GM06990 (cell line): ENCODE results near the gene CTNNAL1.

Source experiments
- DNase-seq: peaks from one replicate; pipeline ENCODE4 v3.0.0-alpha.2; 2011; ENCODE audit not compliant: insufficient read length; ENCODE audit errors: extremely low read depth
- H3K27me3 ChIP-seq: replicated peaks from 2 replicates; pipeline ENCODE4 v1.6.0; 2011; ENCODE audit warnings: low read length; ENCODE audit not compliant: control insufficient read depth, insufficient read depth
- H3K36me3 ChIP-seq: 2 replicates; pipeline ENCODE4 v1.5.1; 2011; ENCODE audit warnings: low read length; ENCODE audit not compliant: control insufficient read depth, insufficient read depth
- H3K4me3 ChIP-seq: replicated peaks from 2 replicates; pipeline ENCODE4 v1.5.1; 2011; ENCODE audit warnings: low read depth, mild to moderate bottlenecking, control low read depth, low read length
- CTCF ChIP-seq: IDR thresholded peaks from 2 replicates; pipeline ENCODE4 v1.5.1; 2011; ENCODE audit warnings: low read length, control low read depth, mild to moderate bottlenecking, inconsistent platforms; ENCODE audit not compliant: insufficient read depth, poor library complexity, severe bottlenecking

The CTNNAL1 gene

GRCh38 chr9:109035684-109036423 is 22.6 kb upstream of the CTNNAL1 start:
- Histone ChIP-seq H3K36me3 (peaks cover 4% of the 10 kb centered on the region; the same call in 1 of the 2 replicates), H3K4me3 (no peak overlapping the region), H3K27me3 (no peaks in the 10 kb centered on the region)
- TF ChIP-seq CTCF = no peak
- DNase-seq = no peak

DNA sequence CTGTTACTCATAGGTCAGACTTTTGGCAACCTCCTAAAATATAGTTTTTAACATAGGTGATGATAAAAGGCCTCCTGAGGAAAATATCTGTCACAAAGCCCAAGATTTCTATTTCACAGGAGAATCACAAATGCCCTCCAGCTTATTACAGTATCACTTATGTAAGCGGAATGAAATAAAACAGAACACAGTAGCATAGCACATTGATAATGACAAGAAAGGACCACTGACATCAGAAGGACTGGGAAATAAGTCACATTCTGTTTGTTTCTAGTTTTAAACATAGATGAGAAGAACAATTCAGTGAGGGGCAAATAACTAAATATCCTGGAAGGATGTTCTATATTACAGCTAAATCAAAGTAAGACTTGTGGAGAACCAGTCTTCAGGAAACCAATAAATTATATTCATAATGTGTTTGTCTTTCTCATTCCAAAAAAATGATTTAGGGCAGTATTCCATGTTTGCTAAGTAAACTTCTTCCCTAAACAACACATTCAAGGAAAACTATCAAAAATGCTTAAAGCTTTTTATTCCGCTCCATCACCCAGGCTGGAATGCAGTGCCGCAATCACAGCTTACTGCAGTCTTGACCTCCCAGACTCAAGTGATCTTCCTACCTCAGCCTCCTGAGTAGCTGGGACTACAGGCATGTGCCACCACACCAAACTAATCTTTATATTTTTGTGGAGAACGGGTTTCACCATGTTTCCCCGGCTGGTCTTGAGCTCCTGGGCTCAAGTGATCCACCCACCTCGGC is 20.8 kb upstream of the CTNNAL1 start:
- no peak for TF ChIP-seq CTCF
- no peak for DNase-seq
- Histone ChIP-seq H3K4me3 (no peak overlapping the region), H3K36me3 (peaks cover 4% of the 10 kb centered on the region; the same call in 1 of the 2 replicates), H3K27me3 (no peaks in the 10 kb centered on the region)

DNA sequence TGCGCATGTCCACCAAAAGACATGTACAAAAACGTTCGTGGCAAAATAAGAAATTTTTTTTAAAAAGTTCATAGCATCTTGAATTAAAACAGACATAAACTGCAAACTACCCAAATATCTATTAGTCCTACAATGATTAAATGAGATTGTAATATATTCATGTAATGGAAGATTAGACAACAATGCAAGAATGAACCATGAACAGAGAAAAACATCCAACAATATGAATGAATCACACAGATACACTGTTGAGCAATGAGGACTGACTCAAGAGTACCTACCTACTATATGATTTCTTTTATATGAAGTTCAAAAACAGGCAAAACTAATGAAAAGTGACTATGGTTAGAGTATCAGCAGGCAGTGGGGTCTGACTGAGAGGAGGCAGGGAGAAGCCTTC is 17.9 kb upstream of the CTNNAL1 start:
- no peak for TF ChIP-seq CTCF
- Histone ChIP-seq H3K36me3 (peaks cover 5% of the 10 kb centered on the region; the same call in 1 of the 2 replicates), H3K27me3 (no peaks in the 10 kb centered on the region), H3K4me3 (no peak overlapping the region)
- no peak for DNase-seq

- Histone ChIP-seq H3K27me3 (no peaks in the 10 kb centered on the region), H3K36me3 (peaks cover 3% of the 10 kb centered on the region; the same call in 1 of the 2 replicates), H3K4me3 (no peak overlapping the region)
- no peak for DNase-seq
- TF ChIP-seq CTCF = no peak
These were observed 17.1 kb upstream of the CTNNAL1 start for GRCh38 chr9:109030426-109030825.

DNA sequence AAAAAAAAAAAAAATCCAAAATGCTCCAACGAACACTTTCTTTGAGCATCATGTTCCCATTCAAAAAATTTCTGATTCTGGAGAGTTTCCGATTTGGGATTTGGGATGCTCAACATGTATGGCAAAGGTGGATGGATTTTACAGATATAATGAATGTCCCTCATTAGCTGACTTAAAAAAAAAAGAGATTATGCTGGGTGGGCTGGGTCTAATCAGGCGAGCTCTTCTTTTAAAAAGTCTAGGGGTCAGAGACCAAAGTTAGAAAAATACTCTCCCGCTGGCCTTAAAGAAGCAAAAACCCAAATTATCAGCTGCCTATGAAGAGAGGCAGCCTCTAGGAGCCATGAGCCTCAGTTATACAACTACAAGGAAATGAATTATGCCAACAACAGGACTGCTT is 15.2 kb upstream of the CTNNAL1 start:
- Histone ChIP-seq H3K4me3 (no peak overlapping the region), H3K27me3 (no peaks in the 10 kb centered on the region), H3K36me3 (peaks cover 3% of the 10 kb centered on the region; the same call in 1 of the 2 replicates)
- TF ChIP-seq CTCF = no peak
- no peak for DNase-seq
